Small intestine (tissue), 7 donors: ENCODE results near the gene CPLANE2. TPM values are rescaled to one million over a fixed set of nuclear protein-coding genes. Genes with fewer than 3 reads are reported as not detected.
A peak's percentile ranks its signal among the peaks of the same experiment; 100 is the strongest.

Experiments
- DNase-seq, 2 donors: peaks; one replicate each; pipeline versions ENCODE4 v3.0.0 to v3.0.0-alpha.2; 2013
- FAIRE-seq: peaks from 2 replicates; lab custom pipeline; 2012; peaks lifted over from hg19 to GRCh38; lab: Jason Lieb, UNC
- H3K27ac ChIP-seq, 3 donors: one replicate each; pipeline ENCODE4 v1.5.1; 2013; ENCODE audit warnings: low read length in 2 of 3, mild to moderate bottlenecking in 2 of 3, control low read depth in 1 of 3, inconsistent platforms in 1 of 3, low read depth in 1 of 3, moderate library complexity in 1 of 3
- H3K27me3 ChIP-seq, 3 donors: one replicate each; pipeline ENCODE4 v1.6.1; 2013; ENCODE audit warnings: low read length in 3 of 3, inconsistent platforms in 1 of 3; ENCODE audit not compliant: control insufficient read depth in 3 of 3, insufficient read depth in 3 of 3
- H3K36me3 ChIP-seq, 3 donors: one replicate each; pipeline ENCODE4 v1.6.1; 2013; ENCODE audit warnings: low read length in 3 of 3, inconsistent platforms in 1 of 3, low read depth in 1 of 3, mild to moderate bottlenecking in 1 of 3, moderate library complexity in 1 of 3; ENCODE audit not compliant: control insufficient read depth in 3 of 3, insufficient read depth in 2 of 3
- H3K4me1 ChIP-seq, 3 donors: one replicate each; pipeline ENCODE4 v1.6.1; 2013; ENCODE audit warnings: low read length in 2 of 3, inconsistent platforms in 1 of 3, low read depth in 1 of 3, mild to moderate bottlenecking in 1 of 3, moderate library complexity in 1 of 3; ENCODE audit not compliant: control insufficient read depth in 3 of 3, insufficient read depth in 2 of 3
- H3K4me3 ChIP-seq, 3 donors: one replicate each; pipeline ENCODE4 v1.5.1; 2013; ENCODE audit warnings: low read length in 3 of 3, control low read depth in 1 of 3, inconsistent platforms in 1 of 3, low read depth in 1 of 3, mild to moderate bottlenecking in 1 of 3, moderate library complexity in 1 of 3
- H3K9me3 ChIP-seq, 2 donors: one replicate each; pipeline ENCODE4 v1.6.1; 2013; ENCODE audit warnings: low read depth in 1 of 2, low read length in 1 of 2; ENCODE audit not compliant: control insufficient read depth in 2 of 2, insufficient read depth in 1 of 2
- WGBS, 3 donors: extraction: QIAGEN DNeasy Blood & Tissue Kit; methylation state at CpG; one replicate each; pipeline ENCODE4 v1.1.7; 2013; 5-methylcytosine and 5-hydroxymethylcytosine counted together
- polyA plus RNA-seq, 4 donors: library from polyadenylated mRNA; stranded (reverse) in 3 of 4; unstranded in 1 of 4; fragments of 200-250 nt in 3 of 4; fragments of 120-200 nt in 1 of 4; gene quantifications; one replicate each; pipeline versions ENCODE4 v1.2.1 to v1.2.3, GENCODE V29; 2013
- donor health status: healthy with polysubstance abuse.
- donor health status: control.
- donor health status: control.
- donor health status: Bipolar disorder and iron deficiency.
- donor health status: healthy.

The CPLANE2 gene
- polyA plus RNA-seq, 4 donors, result 1.6 to 7.4 (median 4.4) TPM

- peak; percentile 20 to 86 for DNase-seq
- no peaks in the 10 kb centered on the region for H3K27me3 ChIP-seq
- H3K4me3 ChIP-seq, result peak within 1 kb of the TSS in 1 of 3 donors; percentile 48
Observed at GRCh38 chr1:16212251-16212961, 24.6 kb downstream of the CPLANE2 start, which contains the start of gene ARHGEF19. ARHGEF19 (minus strand) TSS chr1:16212652; CDS start chr1:16209054, 3,598 bp downstream.

GRCh38 chr1:16211824-16212223 lies 25.2 kb downstream of the CPLANE2 start:
- no peak for DNase-seq
- peaks cover 0 to 7% (median 0%) of the 10 kb centered on the region in 3 donors for H3K36me3 ChIP-seq
- H3K9me3 ChIP-seq, result no peaks in the 10 kb centered on the region
- WGBS, 3 donors, result 47 to 72% (median 57%) methylated on average over 6 of the region's 6 CpGs
- H3K4me1 ChIP-seq, result peaks cover 0 to 38% (median 0%) of the 10 kb centered on the region in 3 donors
- no peak for FAIRE-seq
- peak overlapping the region in 1 of 3 donors; percentile 48 for H3K4me3 ChIP-seq
- H3K27ac ChIP-seq, result no peak overlapping the region
- H3K27me3 ChIP-seq, result no peaks in the 10 kb centered on the region

More at GRCh38 chr1:16212251-16212961, 24.6 kb downstream of the CPLANE2 start, which contains the start of gene ARHGEF19:
- 6 to 35% (median 15%) methylated on average over 14 of the region's 14 CpGs for WGBS, 3 donors
- H3K9me3 ChIP-seq, result no peaks in the 10 kb centered on the region
- peaks cover 0 to 7% (median 0%) of the 10 kb centered on the region in 3 donors for H3K36me3 ChIP-seq
- H3K4me1 ChIP-seq, result peaks cover 0 to 34% (median 0%) of the 10 kb centered on the region in 3 donors
- peak within 1 kb of the TSS in 1 of 3 donors; percentile 43 for H3K27ac ChIP-seq
- no peak for FAIRE-seq

- DNase-seq (no peak), FAIRE-seq (no peak)
- H3K4me3 ChIP-seq, result no peak overlapping the region
- H3K9me3 ChIP-seq, result no peaks in the 10 kb centered on the region
- H3K27me3 ChIP-seq, result no peaks in the 10 kb centered on the region
- WGBS, 3 donors, result 62 to 77% (median 67%) methylated on average over 4 of the region's 4 CpGs
- H3K27ac ChIP-seq, result no peak overlapping the region
- peaks cover 2 to 33% (median 2%) of the 10 kb centered on the region in 3 donors for H3K4me1 ChIP-seq
- peaks cover 0 to 10% (median 0%) of the 10 kb centered on the region in 3 donors for H3K36me3 ChIP-seq
Observed at GRCh38 chr1:16210581-16210980, 26.4 kb downstream of the CPLANE2 start.

- Histone ChIP-seq H3K36me3 (peaks cover 0 to 16% (median 0%) of the 10 kb centered on the region in 3 donors), H3K4me3 (no peak overlapping the region), H3K27ac (no peak overlapping the region), H3K4me1 (peaks cover 2 to 33% (median 2%) of the 10 kb centered on the region in 3 donors), H3K9me3 (no peaks in the 10 kb centered on the region), H3K27me3 (no peaks in the 10 kb centered on the region)
- no peak for FAIRE-seq
- no peak for DNase-seq
- WGBS, 3 donors, result 45 to 67% (median 54%) methylated on average over 11 of the region's 11 CpGs
Observed at GRCh38 chr1:16209847-16210407, 27.1 kb downstream of the CPLANE2 start.

GRCh38 chr1:16209132-16209846 lies 27.7 kb downstream of the CPLANE2 start:
- no peak overlapping the region for H3K27ac ChIP-seq
- H3K9me3 ChIP-seq, result no peaks in the 10 kb centered on the region
- H3K36me3 ChIP-seq, result peaks cover 0 to 22% (median 0%) of the 10 kb centered on the region in 3 donors
- H3K4me1 ChIP-seq, result peaks cover 2 to 33% (median 2%) of the 10 kb centered on the region in 3 donors
- H3K27me3 ChIP-seq, result no peaks in the 10 kb centered on the region
- 63 to 76% (median 70%) methylated on average over 9 of the region's 9 CpGs for WGBS, 3 donors
- H3K4me3 ChIP-seq, result no peak overlapping the region
- DNase-seq (no peak), FAIRE-seq (no peak)

- Histone ChIP-seq H3K4me3 (no peak overlapping the region), H3K27ac (no peak overlapping the region), H3K4me1 (peaks cover 2 to 33% (median 2%) of the 10 kb centered on the region in 3 donors), H3K9me3 (no peaks in the 10 kb centered on the region), H3K36me3 (peaks cover 0 to 27% (median 0%) of the 10 kb centered on the region in 3 donors), H3K27me3 (no peaks in the 10 kb centered on the region)
- FAIRE-seq (no peak), DNase-seq (no peak)
- WGBS, 3 donors, result 81 to 85% (median 84%) methylated on average over 13 of the region's 13 CpGs
Observed at GRCh38 chr1:16208270-16208987, 28.6 kb downstream of the CPLANE2 start.

- Histone ChIP-seq H3K9me3 (no peaks in the 10 kb centered on the region), H3K36me3 (peaks cover 0 to 34% (median 0%) of the 10 kb centered on the region in 3 donors), H3K4me1 (peaks cover 2 to 28% (median 2%) of the 10 kb centered on the region in 3 donors), H3K4me3 (peak overlapping the region in 2 of 3 donors; percentile 50 to 57), H3K27ac (peak overlapping the region; percentile 90 to 93 (median 90)), H3K27me3 (no peaks in the 10 kb centered on the region)
- FAIRE-seq, result no peak
- 67 to 73% (median 70%) methylated on average over 46 to 51 of the region's 51 CpGs for WGBS, 3 donors
- no peak for DNase-seq
Observed at GRCh38 chr1:16207318-16208269, 29.4 kb downstream of the CPLANE2 start.
